ENCODE data around the gene CYTH2.

CYTH2 gene

DNA sequence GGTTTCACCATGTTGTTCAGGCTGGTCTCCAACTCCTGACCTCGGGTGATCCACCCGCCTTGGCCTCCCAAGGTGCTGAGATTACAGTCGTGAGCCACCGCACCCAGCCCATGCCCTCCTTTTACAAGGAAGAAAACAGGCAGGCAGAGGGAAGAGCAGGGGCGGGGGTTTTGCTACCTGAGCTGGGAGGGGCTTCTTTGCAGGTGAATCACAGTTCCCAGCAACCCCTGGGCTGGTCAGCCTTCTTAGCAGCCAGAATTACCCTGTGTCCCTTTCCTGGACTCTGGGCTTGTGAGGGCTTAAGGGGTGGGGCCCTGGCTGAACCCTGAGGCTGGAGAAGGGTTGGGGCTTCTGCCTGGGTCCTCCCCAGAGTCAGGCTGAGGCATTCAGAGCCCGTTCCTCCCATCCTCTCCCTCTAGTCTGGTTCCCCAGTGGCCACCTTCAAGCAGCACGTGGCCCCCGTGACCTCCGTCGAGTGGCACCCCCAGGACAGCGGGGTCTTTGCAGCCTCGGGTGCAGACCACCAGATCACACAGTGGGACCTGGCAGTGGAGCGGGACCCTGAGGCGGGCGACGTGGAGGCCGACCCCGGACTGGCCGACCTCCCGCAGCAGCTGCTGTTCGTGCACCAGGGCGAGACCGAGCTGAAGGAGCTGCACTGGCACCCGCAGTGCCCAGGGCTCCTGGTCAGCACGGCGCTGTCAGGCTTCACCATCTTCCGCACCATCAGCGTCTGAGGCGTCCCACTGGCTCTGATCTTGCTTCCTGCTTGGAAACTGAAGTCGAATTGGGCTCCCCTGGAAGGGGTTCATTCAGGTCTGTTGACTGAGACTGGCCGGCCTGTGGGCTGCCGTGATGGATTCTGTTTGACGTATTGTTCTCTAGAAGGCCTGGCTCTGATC lies 16.6 kb upstream of the CYTH2 start:
- no peak for DNase-seq (ENCODE audit: low read depth)

DNA sequence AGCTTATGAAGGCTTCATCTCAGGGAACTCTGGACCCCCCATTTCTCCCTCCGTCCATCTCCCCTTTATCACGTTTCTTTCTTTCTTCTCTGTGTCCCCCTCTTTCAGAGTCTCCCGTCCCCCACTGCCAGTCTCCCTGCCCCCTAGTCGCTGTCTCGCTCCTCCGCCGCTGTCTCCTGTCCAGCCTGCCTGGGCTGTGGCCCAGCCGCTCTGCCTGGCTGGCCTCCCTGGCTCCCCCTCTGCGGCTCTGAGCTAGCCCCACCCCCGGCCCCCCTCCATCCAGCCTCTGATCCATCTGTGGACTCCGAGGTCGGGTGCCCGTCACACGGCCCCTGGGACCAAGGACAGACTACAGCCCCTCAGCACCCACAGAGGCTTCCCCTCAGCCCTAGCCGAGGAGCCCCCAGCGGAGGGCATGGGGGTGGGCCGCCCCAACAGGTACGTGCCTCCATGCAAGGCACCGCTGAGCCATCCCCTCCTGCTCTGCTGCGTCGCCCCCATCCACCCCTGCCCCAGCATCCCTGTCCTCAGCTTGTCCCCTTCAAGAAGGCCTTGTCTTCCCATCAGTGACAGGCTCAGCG lies 14.9 kb upstream of the CYTH2 start:
- DNase-seq (ENCODE audit: low read depth), result no peak

DNA sequence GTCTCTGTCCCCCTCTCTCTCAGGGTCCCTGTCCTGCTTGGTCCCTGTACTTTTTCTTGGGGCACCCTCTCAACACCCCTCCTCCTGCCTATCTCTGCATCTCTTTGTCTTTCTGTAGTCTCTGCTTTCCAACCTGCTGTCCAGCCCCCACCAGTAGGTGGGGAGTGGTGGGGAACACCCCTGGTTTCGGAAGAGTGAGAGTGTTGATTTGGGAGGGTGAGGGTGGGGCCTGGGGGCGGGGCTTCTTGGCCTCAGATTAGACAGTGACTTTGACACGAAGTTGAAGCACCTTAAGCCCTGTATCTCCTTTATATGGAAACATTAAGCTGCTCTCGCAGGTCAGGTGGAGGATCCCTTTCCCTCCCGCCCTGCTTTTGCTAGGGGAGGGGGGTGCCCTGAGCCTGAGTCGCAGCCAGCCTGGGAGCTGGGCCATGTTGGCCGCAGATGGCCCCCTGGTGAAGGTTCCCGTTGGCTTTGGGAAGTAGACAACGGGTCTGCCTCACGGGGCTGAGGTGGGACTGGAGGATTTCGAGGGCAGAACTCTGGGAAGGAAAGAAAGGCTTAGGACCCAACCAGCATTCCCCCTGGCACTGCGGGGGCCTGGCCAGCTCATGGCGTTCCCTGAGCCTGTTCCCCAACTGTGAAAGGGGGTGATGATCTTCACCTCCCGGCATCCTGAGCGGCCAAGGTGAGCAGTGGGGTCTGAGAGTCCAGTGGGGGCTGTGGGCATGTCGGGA lies 13.8 kb upstream of the CYTH2 start, which contains the start of gene KCNJ14:
KCNJ14 (plus strand) TSS at position 404 of the 737 bp plus-strand sequence. CDS start 6,151 bp downstream, outside the sequence.
- DNase-seq (ENCODE audit: low read depth), result no peak

DNA sequence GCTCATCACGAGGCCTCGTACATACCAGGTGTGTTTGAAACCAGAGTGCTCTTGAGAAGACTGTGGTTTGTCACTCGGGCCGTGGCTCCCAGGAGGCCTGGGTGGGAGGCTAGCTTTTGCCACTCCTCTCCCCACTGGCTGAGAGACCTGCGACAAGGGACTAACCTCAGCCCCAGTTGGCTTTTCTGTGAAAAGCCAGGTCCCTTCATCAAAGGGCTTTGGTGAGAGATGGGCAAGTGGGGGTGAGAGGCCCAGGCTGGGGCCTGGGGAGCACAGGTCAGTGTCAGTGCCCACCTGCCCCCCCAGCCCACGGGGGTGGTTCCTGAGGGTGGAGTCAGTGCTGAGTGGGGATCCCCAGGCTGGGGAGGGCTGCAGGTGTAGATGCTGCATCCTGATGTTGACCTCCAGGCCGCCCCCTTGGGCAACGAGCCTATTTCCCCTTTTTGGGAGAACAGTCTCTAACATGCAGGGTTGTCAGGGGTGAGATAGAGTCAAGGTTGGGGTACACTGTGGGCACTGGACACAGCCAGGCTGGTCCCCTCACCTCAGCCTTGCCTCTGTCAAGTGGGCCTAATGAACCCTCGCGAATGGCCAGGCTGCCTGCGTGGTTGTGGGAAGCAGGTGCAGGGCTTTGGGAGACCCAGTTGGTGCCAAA lies 13.1 kb upstream of the CYTH2 start:
- no peak for DNase-seq (ENCODE audit: low read depth)

DNA sequence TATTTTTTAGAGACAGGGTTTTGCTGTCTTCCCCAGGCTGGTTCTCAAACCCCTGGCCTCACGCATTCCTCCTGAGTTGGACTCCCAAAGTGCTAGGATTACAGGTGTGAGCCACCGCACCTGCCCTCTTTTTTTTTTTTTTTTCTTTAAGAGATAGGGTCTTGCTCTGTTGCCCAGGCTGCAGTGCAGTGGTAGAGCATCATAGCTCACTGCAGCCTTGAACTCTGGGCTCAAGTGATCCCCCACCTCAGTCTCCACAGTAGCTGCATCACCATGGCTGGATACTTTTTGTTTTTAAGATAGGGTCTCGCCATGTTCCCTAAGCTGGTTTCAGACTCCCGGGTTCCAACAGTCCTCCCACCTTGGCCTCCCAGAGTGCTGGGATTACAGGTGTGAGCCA lies 12.3 kb upstream of the CYTH2 start:
- no peak for DNase-seq (ENCODE audit: low read depth)

DNA sequence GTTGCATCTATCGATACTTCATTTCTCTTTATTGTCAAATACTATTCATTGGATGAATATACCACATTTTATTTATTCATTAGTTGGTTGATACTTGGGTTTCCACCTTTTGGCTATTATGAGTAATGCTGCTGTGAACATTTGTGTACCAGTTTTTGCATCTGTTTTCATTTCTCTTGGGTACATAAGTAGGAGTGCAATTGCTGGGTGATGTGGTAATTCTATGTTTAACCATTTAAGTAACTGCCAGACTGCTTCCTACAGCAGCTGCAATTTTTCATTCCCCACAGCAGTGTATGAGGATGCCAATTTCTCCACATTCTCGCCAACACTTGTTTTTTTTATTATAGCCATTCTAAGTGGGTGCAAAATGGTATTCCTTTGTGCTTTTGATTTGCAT lies 11.2 kb upstream of the CYTH2 start:
- DNase-seq (ENCODE audit: low read depth), result no peak

DNA sequence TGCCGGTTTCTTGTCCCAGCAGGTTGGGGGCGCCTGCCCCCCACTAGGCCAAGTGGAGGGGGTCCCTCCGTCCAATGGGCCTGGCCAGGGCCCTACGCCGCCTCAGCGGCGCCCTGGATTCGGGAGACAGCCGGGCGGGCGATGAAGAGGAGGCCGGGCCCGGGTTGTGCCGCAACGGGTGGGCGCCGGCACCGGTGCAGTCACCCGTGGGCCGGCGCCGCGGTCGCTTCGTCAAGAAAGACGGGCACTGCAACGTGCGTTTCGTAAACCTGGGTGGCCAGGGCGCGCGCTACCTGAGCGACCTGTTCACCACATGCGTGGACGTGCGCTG lies 7.6 kb upstream of the CYTH2 start:
- no peak for DNase-seq (ENCODE audit: low read depth)

DNA sequence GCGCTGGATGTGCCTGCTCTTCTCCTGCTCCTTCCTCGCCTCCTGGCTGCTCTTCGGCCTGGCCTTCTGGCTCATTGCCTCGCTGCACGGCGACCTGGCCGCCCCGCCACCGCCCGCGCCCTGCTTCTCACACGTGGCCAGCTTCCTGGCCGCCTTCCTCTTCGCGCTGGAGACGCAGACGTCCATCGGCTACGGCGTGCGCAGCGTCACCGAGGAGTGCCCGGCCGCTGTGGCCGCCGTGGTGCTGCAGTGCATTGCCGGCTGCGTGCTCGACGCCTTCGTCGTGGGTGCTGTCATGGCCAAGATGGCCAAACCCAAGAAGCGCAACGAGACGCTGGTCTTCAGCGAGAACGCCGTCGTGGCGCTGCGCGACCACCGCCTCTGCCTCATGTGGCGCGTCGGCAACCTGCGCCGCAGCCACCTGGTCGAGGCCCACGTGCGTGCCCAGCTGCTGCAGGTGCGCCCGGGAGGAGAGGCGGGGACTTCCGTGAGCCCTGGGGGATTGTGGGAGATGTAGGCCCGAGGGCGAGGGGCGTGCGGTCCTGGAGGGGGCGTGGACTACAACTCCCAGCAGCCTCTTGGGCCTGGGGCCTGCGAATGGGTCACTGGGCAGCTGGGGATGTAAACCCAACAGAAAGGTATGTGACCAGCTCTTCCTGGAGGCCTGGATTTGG lies 7.0 kb upstream of the CYTH2 start:
- no peak for DNase-seq (ENCODE audit: low read depth)

DNA sequence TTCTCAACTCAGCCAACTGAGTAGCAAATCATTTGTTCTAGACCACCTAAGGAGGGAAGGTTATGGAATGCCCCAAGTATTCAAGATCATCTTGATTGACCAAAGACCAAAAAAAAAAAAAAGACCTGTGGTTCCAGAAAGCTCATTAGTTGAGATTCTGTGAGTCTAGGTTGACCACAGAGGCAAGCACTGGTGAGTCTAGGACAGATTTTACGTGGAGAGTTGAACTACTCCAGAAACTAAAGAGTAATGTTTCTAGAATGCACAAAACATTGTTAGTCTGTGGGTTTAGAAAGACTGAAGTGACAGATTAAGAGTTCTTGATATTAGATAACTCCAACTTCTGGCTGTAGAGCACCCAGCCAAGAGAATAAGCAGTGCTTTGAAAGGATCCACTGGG lies 4.0 kb upstream of the CYTH2 start:
- DNase-seq (ENCODE audit: low read depth), result no peak

DNA sequence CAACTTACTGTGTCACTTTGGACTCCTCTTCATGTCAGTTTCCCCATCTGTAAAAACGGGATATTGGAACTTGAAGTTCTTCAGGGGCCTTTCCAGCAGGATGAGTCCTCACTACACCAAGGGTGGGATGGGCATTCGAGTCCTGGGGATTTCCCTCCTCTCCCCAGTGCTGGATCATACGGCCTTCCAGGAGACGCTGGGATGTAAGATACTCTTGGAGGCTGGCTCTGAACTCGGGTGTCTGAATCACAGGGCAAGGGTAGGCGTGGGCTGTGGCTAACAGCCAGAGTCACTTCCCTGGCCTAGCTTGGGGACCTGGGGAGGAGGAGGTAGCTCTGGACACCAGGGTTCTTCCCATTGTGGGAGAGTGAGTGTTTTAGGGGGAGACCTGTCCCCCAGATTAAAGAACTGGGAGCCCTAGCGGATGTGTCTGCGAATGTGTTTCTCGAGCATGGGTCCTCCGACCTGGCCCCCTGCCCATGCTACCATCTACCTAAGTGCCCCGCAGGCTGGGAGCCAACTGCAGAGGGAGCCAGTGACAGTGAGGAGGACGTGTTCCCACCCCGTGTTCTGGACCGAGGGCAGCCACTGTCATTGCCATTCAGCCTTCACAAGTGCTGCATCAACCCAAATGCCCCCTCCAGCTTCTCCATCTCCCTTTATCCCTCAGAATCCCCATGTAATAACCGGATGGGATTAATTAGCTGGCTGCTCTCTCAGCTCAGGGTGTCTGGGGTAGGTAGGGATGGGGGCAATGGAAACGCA lies 2.4 kb upstream of the CYTH2 start:
- DNase-seq (ENCODE audit: low read depth), result no peak

DNA sequence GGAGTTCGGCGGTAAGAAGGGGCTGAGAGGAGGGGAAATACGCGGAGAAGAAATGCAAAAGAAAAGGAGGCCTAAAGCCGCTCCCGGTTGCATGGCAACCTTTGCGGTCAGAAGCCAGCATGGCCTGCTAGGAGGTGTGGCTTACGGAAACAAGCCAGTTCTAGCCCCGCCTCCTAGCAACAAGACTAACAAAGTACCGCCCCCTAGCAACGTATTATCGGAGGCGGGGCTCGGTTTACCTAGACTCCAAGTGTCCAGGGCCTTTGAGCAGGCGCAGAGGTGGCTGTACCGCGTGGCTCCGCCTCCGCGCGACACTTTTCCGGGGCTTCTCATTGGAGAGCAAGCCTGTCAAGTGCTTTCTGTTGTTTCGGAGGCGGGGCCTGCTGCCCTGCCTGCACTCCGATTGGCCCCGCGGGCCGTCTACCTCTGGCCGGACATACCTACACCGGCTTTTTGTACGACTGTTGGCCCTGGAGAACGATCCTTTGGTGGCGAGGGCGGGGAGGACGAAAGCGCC lies 339 bp upstream of the CYTH2 start:
- peak; percentile 99 for DNase-seq (ENCODE audit: low read depth)

DNA sequence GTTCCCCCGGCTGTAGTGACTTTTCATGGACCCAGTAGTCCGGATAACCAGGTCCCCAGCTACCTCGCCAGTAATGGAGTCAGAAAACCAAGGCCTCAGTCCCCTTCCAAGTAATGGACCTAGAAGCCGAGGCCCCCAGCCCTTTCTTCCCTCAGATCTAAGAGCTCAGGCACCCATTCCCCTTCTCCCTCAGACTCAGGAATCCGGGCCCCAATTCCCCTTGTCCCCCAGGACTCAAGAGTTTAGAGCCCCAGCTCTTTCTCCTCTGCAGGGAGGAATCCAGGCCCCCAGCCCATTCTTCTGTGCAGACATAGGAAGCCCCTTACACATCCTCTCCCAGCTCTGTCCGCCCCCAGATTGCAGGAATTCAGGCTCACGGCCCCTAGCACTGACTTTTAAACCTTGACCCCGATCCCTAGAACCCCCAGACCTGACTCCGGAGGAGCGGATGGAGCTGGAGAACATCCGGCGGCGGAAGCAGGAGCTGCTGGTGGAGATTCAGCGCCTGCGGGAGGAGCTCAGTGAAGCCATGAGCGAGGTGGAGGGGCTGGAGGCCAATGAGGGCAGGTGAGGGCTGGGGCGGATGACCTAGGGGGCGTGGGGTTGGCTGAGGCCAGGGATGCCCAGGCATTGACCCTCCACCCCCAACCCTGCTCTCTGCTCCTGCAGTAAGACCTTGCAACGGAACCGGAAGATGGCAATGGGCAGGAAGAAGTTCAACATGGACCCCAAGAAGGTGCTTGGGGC lies 938 bp downstream of the CYTH2 start:
- no peak for DNase-seq (ENCODE audit: low read depth)

DNA sequence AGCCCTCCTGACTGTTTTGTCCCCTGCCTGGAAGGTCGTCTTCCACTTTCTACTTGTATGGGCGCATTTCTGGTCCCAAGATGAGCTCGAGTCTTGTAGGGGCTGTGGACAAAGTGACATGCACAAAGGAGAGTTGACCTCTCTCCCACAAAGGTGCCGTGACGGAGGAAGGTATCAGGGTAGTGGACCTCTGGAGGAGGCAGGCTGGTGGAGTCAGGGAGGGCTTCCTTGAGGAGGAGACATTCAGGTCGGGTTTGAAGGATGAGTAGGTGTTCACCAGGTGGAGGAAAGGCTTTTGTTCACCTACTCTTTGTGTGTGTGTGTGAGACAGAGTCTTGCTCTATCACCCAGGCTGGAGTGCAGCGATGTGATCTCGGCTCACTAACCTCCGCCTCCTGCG lies 1.7 kb downstream of the CYTH2 start:
- DNase-seq (ENCODE audit: low read depth), result no peak

DNA sequence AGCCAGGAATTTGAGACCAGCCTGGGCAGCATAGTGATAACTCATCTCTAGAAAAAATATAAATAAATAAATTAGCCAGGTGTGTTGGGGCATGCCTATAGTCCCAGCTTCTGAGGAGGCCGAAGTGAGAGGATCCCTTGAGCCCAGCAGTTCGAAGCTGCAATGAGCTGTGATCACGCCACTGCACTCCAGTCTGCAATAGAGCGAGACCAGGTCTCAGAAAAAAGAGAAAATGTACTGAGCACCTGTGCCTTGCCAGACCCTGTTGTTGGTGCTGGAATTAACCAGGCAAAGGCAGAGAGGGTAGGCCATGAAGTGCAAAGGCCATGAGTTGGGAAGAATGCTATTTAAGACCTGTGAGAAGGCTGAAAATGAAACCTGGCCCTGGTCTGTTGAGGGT lies 2.7 kb downstream of the CYTH2 start:
- DNase-seq (ENCODE audit: low read depth), result no peak

DNA sequence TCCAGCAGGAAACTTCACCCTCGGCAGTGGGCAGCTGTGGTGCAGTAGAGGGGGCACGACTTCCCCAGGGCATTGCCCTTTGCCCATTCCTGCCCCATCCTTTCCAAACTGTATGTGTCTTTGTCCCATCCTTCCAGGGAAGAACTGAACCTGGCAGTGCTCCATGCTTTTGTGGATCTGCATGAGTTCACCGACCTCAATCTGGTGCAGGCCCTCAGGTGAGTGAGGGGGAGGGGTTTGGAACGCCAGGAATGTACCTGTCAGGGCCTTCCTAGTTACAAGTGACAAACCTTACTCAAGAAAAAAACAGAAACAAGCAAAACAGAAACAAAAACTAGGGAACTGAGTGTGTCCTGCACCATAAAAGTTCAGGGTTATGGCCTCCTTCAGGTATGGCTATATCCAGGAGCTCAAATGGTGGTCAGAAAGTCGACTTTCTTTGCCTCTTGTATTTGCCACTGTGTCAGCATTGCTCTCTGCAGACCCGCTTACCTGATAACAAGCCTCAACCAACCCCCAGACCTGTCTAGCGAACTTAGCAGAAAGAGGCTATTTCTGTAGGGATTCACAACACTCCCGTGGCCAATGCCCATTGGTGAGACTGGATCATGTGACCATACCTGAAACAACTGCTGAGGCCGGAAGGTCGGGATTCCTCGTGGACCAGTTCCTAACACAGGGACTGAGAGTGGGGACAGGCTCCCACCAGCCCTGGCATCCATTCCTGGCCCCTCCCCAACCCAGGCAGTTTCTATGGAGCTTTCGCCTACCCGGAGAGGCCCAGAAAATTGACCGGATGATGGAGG lies 4.2 kb downstream of the CYTH2 start:
- DNase-seq (ENCODE audit: low read depth), result no peak

DNA sequence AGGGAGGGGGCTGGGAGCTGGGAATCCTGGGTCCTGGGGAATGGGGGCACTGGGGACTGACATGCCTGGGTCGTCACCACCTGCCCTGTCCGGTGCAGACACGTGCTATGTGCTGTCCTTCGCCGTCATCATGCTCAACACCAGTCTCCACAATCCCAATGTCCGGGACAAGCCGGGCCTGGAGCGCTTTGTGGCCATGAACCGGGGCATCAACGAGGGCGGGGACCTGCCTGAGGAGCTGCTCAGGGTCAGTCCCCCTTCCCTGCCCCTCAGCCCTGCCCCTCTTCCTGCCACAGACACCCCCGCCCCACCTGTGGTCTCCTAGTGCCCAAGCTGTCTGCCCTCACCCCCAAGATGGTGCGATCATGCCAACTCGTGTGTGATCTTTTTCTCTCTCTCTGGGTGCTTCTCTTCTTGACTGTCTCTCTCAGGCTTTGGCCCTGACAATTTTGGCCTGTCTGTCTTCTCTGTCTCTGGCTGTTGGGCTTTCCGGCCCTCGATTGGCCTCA lies 5.0 kb downstream of the CYTH2 start:
- no peak for DNase-seq (ENCODE audit: low read depth)

DNA sequence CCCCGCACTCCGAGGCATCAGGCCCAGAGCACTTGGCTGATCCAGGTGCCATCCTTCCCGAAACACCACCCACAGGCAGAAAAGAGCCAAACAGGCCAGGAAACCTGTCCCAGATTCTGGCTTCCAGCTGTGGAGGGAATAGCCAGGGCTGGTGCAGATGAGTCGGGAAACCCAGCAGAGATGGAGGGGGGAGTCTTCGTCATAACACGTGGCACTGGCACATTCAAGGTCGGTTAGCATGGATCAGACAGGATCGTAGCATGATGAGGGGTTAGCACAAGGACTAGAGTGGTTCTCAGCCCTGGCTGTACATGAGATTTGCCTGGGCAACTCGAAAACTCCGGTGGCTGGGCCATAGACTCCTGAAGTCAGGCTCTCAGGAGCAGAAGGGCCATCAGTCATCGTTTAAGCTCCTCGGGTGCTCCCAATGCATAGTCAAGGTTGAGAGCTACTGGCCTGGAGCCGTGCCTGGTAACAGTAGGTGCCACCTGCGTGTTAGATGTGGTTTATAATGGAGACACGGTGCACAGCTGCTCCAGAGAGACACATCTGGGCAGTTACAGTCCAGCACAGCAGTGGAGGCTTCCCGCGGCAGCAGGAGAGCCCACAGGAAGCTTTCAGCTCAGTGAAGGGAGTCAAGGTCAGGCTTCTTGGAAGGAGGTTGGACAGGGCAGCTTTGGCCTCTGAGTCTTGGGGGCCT lies 6.3 kb downstream of the CYTH2 start:
- no peak for DNase-seq (ENCODE audit: low read depth)

DNA sequence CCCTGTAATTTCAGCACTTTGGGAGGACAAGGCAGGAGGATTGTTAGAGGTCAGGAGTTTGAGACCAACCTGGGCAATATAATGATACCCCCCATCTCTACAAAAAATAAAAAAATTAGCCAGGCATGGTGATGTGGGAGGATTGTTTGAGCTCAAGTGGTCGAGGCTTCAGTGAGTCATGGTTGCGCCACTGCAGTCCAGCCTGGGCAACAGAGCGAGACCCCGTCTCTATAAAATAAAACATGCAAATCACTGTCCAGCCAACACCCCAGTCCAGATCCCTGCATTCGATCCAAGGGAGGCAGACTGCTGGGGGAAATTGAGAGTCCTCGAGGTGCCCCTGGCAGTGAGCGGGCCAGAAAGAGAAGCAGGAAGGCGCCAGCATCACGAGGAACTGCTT lies 7.0 kb downstream of the CYTH2 start:
- no peak for DNase-seq (ENCODE audit: low read depth)
